Panc1 (cell line): ENCODE results near the gene B9D2.

Source experiments
- CTCF ChIP-seq: fragments of 450-650 bp; IDR thresholded peaks from 2 replicates; pipeline ENCODE4 v1.5.1; 2017; ENCODE audit warnings: mild to moderate bottlenecking
- POLR2AphosphoS5 ChIP-seq: IDR thresholded peaks from 2 replicates; pipeline ENCODE4 v1.6.1; 2012; ENCODE audit warnings: mild to moderate bottlenecking, low read depth, low read length, moderate library complexity
- SIN3A ChIP-seq: IDR thresholded peaks from 2 replicates; pipeline ENCODE4 v1.6.1; 2012; ENCODE audit warnings: low read depth, mild to moderate bottlenecking, low read length, moderate library complexity, borderline replicate concordance; ENCODE audit not compliant: insufficient read depth

- TF ChIP-seq SIN3A (no peak), CTCF (no peak), POLR2AphosphoS5 (no peak)
These were observed 45.3 kb upstream of the B9D2 start for GRCh38 chr19:41409288-41409687.
